Hepatocyte (in vitro differentiated cells): ENCODE results near the gene GBP3.

Experiments
- EZH2 ChIP-seq: fragments of 200-600 bp; sonication (generic); IDR thresholded peaks from 2 replicates; pipeline ENCODE4 v1.6.1; 2016; ENCODE audit warnings: antibody characterized with exemption, mild to moderate bottlenecking, borderline replicate concordance
- TF ChIP-seq, protein P1 (sequence below): fragments of 200-600 bp; sonication (generic); IDR thresholded peaks from 2 replicates; pipeline ENCODE4 v1.5.1; 2016; ENCODE audit warnings: antibody characterized with exemption, mild to moderate bottlenecking; ENCODE audit not compliant: poor library complexity

DNA sequence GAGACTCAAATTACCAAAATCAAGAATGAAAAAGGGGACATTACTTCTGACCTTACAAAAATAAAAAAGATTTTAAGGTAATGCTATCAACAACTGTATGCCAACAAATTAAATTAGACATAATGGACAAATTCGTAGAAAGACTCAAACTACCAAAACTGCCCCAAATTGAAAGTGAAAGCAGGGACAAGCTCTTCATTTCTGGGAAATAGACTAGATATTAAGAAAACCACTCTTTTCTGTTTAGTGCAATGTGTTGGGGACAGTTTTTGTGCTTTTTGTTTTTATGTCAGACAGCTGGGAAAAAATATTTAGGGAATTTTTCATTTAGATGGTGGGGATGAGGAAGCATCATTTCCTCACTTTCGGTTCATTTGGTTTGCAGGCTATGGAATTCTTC is 47.3 kb upstream of the GBP3 start:
- TF ChIP-seq, protein P1, sequence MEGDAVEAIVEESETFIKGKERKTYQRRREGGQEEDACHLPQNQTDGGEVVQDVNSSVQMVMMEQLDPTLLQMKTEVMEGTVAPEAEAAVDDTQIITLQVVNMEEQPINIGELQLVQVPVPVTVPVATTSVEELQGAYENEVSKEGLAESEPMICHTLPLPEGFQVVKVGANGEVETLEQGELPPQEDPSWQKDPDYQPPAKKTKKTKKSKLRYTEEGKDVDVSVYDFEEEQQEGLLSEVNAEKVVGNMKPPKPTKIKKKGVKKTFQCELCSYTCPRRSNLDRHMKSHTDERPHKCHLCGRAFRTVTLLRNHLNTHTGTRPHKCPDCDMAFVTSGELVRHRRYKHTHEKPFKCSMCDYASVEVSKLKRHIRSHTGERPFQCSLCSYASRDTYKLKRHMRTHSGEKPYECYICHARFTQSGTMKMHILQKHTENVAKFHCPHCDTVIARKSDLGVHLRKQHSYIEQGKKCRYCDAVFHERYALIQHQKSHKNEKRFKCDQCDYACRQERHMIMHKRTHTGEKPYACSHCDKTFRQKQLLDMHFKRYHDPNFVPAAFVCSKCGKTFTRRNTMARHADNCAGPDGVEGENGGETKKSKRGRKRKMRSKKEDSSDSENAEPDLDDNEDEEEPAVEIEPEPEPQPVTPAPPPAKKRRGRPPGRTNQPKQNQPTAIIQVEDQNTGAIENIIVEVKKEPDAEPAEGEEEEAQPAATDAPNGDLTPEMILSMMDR, result no peak
- TF ChIP-seq EZH2, result no peak
